ENCODE results near the gene SLC9C2. TPM values are rescaled to one million over a fixed set of nuclear protein-coding genes. Genes with fewer than 3 reads are reported as not detected.
A peak's percentile ranks its signal among the peaks of the same experiment; 100 is the strongest.

The SLC9C2 gene
- polyA plus RNA-seq, 1 experiment: not detected

- no peaks in the 10 kb centered on the region for H3K9me3 ChIP-seq (ENCODE audit: control insufficient read depth, insufficient read depth, low read length)
- no peak overlapping the region for H3K4me3 ChIP-seq (ENCODE audit: low read depth, low read length)
- no peak for DNase-seq (ENCODE audit: low read depth, low spot score)
- H3K27ac ChIP-seq (ENCODE audit: low read depth, low read length): no peak overlapping the region
- H3K27me3 ChIP-seq (ENCODE audit: control insufficient read depth, insufficient read depth, low read length): no peaks in the 10 kb centered on the region
- peak; percentile 19; the same call in 1 of the 2 replicates for TF ChIP-seq CTCF (IDR thresholded peaks at IDR 0.05; ENCODE audit: low read depth, low read length)
- CTCF ChIA-PET: no interaction called here
- POLR2A ChIA-PET: no interaction called here
Observed at GRCh38 chr1:173562813-173563212, 40.1 kb downstream of the SLC9C2 start.

- POLR2A ChIA-PET: no interaction called here
- DNase-seq (ENCODE audit: low read depth, low spot score): no peak
- Histone ChIP-seq H3K9me3 (ENCODE audit: control insufficient read depth, insufficient read depth, low read length) (no peaks in the 10 kb centered on the region), H3K27ac (ENCODE audit: low read depth, low read length) (no peak overlapping the region), H3K4me3 (ENCODE audit: low read depth, low read length) (no peak overlapping the region), H3K27me3 (ENCODE audit: control insufficient read depth, insufficient read depth, low read length) (no peaks in the 10 kb centered on the region)
- no peak for TF ChIP-seq CTCF (IDR thresholded peaks at IDR 0.05; ENCODE audit: low read depth, low read length)
- CTCF ChIA-PET: no interaction called here
Observed at GRCh38 chr1:173561263-173561662, 41.6 kb downstream of the SLC9C2 start.

DNA sequence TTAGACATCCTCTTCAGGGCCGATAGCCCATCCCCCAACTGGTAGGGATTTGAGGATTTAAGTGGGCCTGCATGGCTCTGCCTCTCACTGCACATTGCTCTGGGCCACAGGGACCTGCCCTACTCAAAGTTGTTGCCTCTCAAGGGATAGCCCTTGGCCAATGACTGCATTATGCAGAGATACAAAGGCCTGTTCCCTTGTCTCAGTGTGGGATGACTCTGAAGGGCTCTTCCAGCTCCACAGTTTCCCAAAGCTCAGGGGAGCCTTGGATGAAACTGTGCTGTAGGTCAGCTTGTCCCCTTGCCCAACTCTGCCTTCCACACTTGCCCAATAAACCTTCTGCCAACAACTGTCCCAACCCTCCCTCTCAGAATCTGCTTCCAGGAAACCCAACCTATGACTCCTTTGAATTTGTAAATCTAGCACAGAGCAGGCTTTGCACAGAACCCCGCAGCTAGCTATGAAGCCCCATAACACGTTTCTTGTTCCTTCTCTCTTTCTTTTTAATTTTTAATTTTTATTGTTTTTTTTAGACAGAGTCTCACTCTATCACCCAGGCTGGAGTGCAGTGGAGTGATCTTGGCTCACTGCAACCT is 42.5 kb downstream of the SLC9C2 start:
- no peak for DNase-seq (ENCODE audit: low read depth, low spot score)
- no peaks in the 10 kb centered on the region for H3K27me3 ChIP-seq (ENCODE audit: control insufficient read depth, insufficient read depth, low read length)
- ChIA-PET POLR2A (no interaction called here), CTCF (no interaction called here)
- TF ChIP-seq CTCF (IDR thresholded peaks at IDR 0.05; ENCODE audit: low read depth, low read length): no peak
- H3K9me3 ChIP-seq (ENCODE audit: control insufficient read depth, insufficient read depth, low read length): no peaks in the 10 kb centered on the region
- no peak overlapping the region for H3K27ac ChIP-seq (ENCODE audit: low read depth, low read length)
- H3K4me3 ChIP-seq (ENCODE audit: low read depth, low read length): no peak overlapping the region

GRCh38 chr1:173555651-173556305 is 47.1 kb downstream of the SLC9C2 start:
- Histone ChIP-seq H3K27ac (ENCODE audit: low read depth, low read length) (no peak overlapping the region), H3K4me3 (ENCODE audit: low read depth, low read length) (no peak overlapping the region), H3K27me3 (ENCODE audit: control insufficient read depth, insufficient read depth, low read length) (peaks cover 2% of the 10 kb centered on the region), H3K9me3 (ENCODE audit: control insufficient read depth, insufficient read depth, low read length) (no peaks in the 10 kb centered on the region)
- no peak for DNase-seq (ENCODE audit: low read depth, low spot score)
- no peak for TF ChIP-seq CTCF (IDR thresholded peaks at IDR 0.05; ENCODE audit: low read depth, low read length)
- CTCF ChIA-PET: no interaction called here
- POLR2A ChIA-PET: no interaction called here

DNA sequence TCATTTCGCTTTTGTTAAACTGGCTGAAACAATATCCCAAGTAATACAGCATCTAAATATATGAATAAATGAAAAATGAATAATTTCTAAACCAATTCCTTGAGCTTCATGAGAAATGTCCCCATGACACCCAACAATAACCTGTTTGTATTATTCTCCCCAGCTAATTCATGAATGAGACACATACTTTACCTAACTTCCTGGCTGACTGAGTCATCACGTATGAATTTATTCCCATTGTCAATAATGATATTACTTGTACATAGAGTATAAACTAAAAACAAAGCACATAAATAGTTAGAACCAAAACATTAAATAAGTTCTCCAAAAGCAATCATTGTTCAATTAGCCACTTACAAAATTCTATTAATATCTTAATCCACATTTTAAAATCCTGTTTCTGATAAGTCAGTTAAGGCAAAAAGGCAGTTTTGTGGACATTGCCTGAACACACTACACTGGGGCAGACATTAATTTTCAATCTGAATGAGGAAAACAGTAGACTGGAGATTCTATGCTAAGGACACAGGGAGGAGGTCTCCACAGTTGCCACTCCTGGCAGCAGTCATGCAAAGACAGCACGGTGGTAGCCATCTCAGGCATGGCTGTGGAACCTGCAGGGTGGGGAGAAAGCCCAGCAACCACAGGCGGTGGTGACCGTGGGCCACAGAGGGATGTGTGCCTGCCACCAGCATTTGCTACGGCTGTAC is 48.2 kb downstream of the SLC9C2 start:
- CTCF ChIA-PET: no interaction called here

More for the DNA sequence above, 48.2 kb downstream of the SLC9C2 start:
- peaks cover 2% of the 10 kb centered on the region for H3K27me3 ChIP-seq (ENCODE audit: control insufficient read depth, insufficient read depth, low read length)
- POLR2A ChIA-PET: no interaction called here
- no peak for TF ChIP-seq CTCF (IDR thresholded peaks at IDR 0.05; ENCODE audit: low read depth, low read length)
- H3K9me3 ChIP-seq (ENCODE audit: control insufficient read depth, insufficient read depth, low read length): no peaks in the 10 kb centered on the region
- no peak for DNase-seq (ENCODE audit: low read depth, low spot score)
- H3K4me3 ChIP-seq (ENCODE audit: low read depth, low read length): no peak overlapping the region
- no peak overlapping the region for H3K27ac ChIP-seq (ENCODE audit: low read depth, low read length)
